Gastrocnemius medialis (tissue), 4 donors: Measurements from ENCODE around the gene CHP1.
"Not testable (repeated sequence)": the region's sequence is repeated elsewhere in the genome, so short reads cannot be mapped to it uniquely, and the experiment has no call there.

Experiments used
- POLR2A ChIP-seq, 2 donors: fragments of 450-650 bp; IDR thresholded peaks; one replicate each; pipeline ENCODE4 v1.6.1; 2017; ENCODE audit warnings: antibody characterized with exemption in 2 of 2, mild to moderate bottlenecking in 2 of 2, moderate library complexity in 2 of 2
- TF ChIP-seq, protein P1 (sequence below), 5 experiments: fragments of 450-650 bp in 3 of 5; fragments of 200-600 bp in 2 of 5; sonication (generic) in 2 of 5; IDR thresholded peaks in 4 of 5; conservative IDR thresholded peaks in 1 of 5; 1 replicate in 4 of 5; 2 replicates in 1 of 5; pipeline ENCODE4 v1.5.1; 2016 to 2019; ENCODE audit warnings: antibody characterized with exemption in 5 of 5, mild to moderate bottlenecking in 3 of 5, moderate library complexity in 3 of 5

DNA sequence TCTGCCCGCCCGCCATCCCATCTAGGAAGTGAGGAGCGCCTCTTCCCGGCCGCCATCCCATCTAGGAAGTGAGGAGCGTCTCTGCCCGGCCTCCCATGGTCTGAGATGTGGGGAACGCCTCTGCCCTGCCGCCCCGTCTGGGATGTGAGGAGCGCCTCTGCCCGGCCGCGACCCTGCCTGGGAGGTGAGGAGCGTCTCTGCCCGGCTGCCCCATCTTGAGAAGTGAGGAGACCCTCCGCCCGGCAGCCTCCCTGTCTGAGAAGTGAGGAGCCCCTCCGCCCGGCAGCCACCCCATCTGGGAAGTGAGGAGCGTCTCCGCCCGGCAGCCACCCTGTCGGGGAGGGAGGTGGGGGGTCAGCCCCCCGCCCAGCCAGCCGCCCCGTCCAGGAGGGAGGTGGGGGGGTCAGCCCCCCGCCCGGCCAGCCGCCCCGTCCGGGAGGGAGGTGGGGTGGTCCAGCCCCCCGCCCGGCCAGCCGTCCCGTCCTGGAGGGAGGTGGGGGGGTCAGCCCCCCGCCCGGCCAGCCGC is 89.8 kb downstream of the CHP1 start:
- TF ChIP-seq, protein P1, sequence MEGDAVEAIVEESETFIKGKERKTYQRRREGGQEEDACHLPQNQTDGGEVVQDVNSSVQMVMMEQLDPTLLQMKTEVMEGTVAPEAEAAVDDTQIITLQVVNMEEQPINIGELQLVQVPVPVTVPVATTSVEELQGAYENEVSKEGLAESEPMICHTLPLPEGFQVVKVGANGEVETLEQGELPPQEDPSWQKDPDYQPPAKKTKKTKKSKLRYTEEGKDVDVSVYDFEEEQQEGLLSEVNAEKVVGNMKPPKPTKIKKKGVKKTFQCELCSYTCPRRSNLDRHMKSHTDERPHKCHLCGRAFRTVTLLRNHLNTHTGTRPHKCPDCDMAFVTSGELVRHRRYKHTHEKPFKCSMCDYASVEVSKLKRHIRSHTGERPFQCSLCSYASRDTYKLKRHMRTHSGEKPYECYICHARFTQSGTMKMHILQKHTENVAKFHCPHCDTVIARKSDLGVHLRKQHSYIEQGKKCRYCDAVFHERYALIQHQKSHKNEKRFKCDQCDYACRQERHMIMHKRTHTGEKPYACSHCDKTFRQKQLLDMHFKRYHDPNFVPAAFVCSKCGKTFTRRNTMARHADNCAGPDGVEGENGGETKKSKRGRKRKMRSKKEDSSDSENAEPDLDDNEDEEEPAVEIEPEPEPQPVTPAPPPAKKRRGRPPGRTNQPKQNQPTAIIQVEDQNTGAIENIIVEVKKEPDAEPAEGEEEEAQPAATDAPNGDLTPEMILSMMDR (IDR thresholded peaks at IDR 0.05 in 4 of 5, conservative IDR thresholded peaks at IDR 0.05 in 1 of 5): not testable (repeated sequence)
- TF ChIP-seq POLR2A (IDR thresholded peaks at IDR 0.05): not testable (repeated sequence)
